Right lobe of liver (tissue), 4 donors: ENCODE measurements around the gene GPR39.

Experiments used
- CTCF ChIP-seq, 4 donors: fragments of 200-600 bp in 3 of 4; fragments of 450-650 bp in 1 of 4; IDR thresholded peaks; one replicate each; pipeline versions ENCODE4 v1.5.1 to v1.8.0; 2016 to 2022; ENCODE audit warnings: antibody characterized with exemption in 4 of 4, mild to moderate bottlenecking in 2 of 4
- POLR2A ChIP-seq: fragments of 450-650 bp; IDR thresholded peaks from one replicate; pipeline ENCODE4 v1.6.1; 2017; ENCODE audit warnings: antibody characterized with exemption, mild to moderate bottlenecking
- donor health status: DM: no; HTN: no; CAD: no.
- donor health status: DM: no; HTN: no; CAD: no.
- donor health status: DM: no; HTN: yes; CAD: no.

GRCh38 chr2:132496555-132496954 is 80.0 kb downstream of the GPR39 start:
- TF ChIP-seq CTCF (IDR thresholded peaks at IDR 0.05), result no peak
- TF ChIP-seq POLR2A, result no peak
